HG03354 (cell line): ENCODE results near the gene SMG6.

Experiments
- ATAC-seq: cut with Tn5 transposase; IDR thresholded peaks from one replicate; pipeline ENCODE4 v1.9.1; 2021; ENCODE audit warnings: mild to moderate bottlenecking; ENCODE audit not compliant: unreplicated experiment, poor library complexity, severe bottlenecking

SMG6 gene

GRCh38 chr17:2090804-2091534, 212.6 kb downstream of the SMG6 start:
- ATAC-seq, result no peak

GRCh38 chr17:2090210-2090641, 213.4 kb downstream of the SMG6 start:
- ATAC-seq, result no peak

GRCh38 chr17:2089021-2089422, 214.6 kb downstream of the SMG6 start:
- ATAC-seq, result peak; percentile 23

- ATAC-seq, result peak; percentile 46
Measured at GRCh38 chr17:2087597-2088211, 215.9 kb downstream of the SMG6 start.

- ATAC-seq, result no peak
Measured at GRCh38 chr17:2086306-2086705, 217.3 kb downstream of the SMG6 start.

- ATAC-seq, result no peak
Measured at GRCh38 chr17:2085648-2085949, 218.0 kb downstream of the SMG6 start.

- ATAC-seq, result no peak
Measured at GRCh38 chr17:2084766-2085647, 218.6 kb downstream of the SMG6 start.

- no peak for ATAC-seq
Measured at GRCh38 chr17:2084036-2084765, 219.4 kb downstream of the SMG6 start.

- ATAC-seq, result no peak
Measured at GRCh38 chr17:2083613-2084035, 220.0 kb downstream of the SMG6 start.

GRCh38 chr17:2082003-2082781, 221.4 kb downstream of the SMG6 start:
- ATAC-seq, result no peak

- no peak for ATAC-seq
Measured at GRCh38 chr17:2081564-2081963, 222.0 kb downstream of the SMG6 start.

GRCh38 chr17:2077040-2077439, 226.5 kb downstream of the SMG6 start:
- no peak for ATAC-seq

- no peak for ATAC-seq
Measured at GRCh38 chr17:2076087-2076984, 227.2 kb downstream of the SMG6 start.

- no peak for ATAC-seq
Measured at GRCh38 chr17:2075336-2076086, 228.1 kb downstream of the SMG6 start.

GRCh38 chr17:2074919-2075318, 228.7 kb downstream of the SMG6 start:
- ATAC-seq, result no peak

- ATAC-seq, result no peak
Measured at GRCh38 chr17:2071455-2072281, 231.9 kb downstream of the SMG6 start.

GRCh38 chr17:2071024-2071385, 232.6 kb downstream of the SMG6 start:
- ATAC-seq, result no peak
